Measurements from ENCODE around the gene GDAP1L1.

GDAP1L1 gene

GRCh38 chr20:44200371-44200770 lies 46.7 kb upstream of the GDAP1L1 start:
- H3K4me1 ChIP-seq (ENCODE audit: insufficient read depth, low read length), result no peaks in the 10 kb centered on the region; the same call in 1 of the 2 replicates
- DNase-seq (no peak), ATAC-seq (ENCODE audit: insufficient read depth, low read depth) (no peak)
- H3K79me2 ChIP-seq (ENCODE audit: insufficient read depth, low read length), result peaks cover 35% of the 10 kb centered on the region
- H3K27me3 ChIP-seq (ENCODE audit: insufficient read depth, low read length, poor library complexity), result no peaks in the 10 kb centered on the region
- H3K9ac ChIP-seq (ENCODE audit: low read depth, low read length), result no peak overlapping the region
- peaks cover 79% of the 10 kb centered on the region for H3K36me3 ChIP-seq (ENCODE audit: insufficient read depth, low read length)
- no peak overlapping the region for H2AFZ ChIP-seq (ENCODE audit: low read depth, low read length)
- no peaks in the 10 kb centered on the region for H3K9me3 ChIP-seq (ENCODE audit: insufficient read depth, low read length, severe bottlenecking)
- H3K27ac ChIP-seq (ENCODE audit: low read length), result no peak overlapping the region
- TF ChIP-seq, protein P1, sequence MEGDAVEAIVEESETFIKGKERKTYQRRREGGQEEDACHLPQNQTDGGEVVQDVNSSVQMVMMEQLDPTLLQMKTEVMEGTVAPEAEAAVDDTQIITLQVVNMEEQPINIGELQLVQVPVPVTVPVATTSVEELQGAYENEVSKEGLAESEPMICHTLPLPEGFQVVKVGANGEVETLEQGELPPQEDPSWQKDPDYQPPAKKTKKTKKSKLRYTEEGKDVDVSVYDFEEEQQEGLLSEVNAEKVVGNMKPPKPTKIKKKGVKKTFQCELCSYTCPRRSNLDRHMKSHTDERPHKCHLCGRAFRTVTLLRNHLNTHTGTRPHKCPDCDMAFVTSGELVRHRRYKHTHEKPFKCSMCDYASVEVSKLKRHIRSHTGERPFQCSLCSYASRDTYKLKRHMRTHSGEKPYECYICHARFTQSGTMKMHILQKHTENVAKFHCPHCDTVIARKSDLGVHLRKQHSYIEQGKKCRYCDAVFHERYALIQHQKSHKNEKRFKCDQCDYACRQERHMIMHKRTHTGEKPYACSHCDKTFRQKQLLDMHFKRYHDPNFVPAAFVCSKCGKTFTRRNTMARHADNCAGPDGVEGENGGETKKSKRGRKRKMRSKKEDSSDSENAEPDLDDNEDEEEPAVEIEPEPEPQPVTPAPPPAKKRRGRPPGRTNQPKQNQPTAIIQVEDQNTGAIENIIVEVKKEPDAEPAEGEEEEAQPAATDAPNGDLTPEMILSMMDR (IDR thresholded peaks at IDR 0.05; ENCODE audit: borderline replicate concordance, extremely low read depth, low read length, poor library complexity, severe bottlenecking), result no peak
- no peak for TF ChIP-seq EZH2 (IDR thresholded peaks at IDR 0.05; ENCODE audit: borderline replicate concordance, low read depth, low read length, severe bottlenecking)
- no peak overlapping the region for H3K4me2 ChIP-seq (ENCODE audit: insufficient read depth, low read length)
- peaks cover 34% of the 10 kb centered on the region for H4K20me1 ChIP-seq (ENCODE audit: insufficient read depth, low read length)
- no peak overlapping the region for H3K4me3 ChIP-seq (ENCODE audit: low read depth in 1 of 2, low read length in 2 of 2)

DNA sequence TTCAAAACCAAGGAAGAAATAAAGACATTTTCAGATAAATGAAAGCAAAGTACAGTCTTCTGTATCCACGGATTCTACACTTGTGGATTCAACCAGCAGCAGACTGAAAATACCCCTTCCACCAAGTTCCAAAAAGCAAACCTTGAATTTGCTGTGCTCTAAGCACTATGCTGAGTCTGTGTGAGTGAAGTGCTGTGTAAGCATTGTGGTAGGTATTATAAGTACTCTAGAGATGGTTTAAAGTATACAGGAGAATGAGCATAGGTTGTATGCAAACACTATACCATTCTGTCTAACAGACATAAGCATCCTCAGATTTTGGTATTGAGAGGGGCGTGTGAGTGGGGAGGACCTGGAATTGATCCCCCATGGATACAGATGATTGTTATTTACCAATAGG lies 46.1 kb upstream of the GDAP1L1 start:
- Histone ChIP-seq H3K4me1 (ENCODE audit: insufficient read depth, low read length) (no peaks in the 10 kb centered on the region; the same call in 1 of the 2 replicates), H3K27me3 (ENCODE audit: insufficient read depth, low read length, poor library complexity) (no peaks in the 10 kb centered on the region), H3K79me2 (ENCODE audit: insufficient read depth, low read length) (peaks cover 39% of the 10 kb centered on the region), H3K27ac (ENCODE audit: low read length) (no peak overlapping the region), H3K9me3 (ENCODE audit: insufficient read depth, low read length, severe bottlenecking) (no peaks in the 10 kb centered on the region), H4K20me1 (ENCODE audit: insufficient read depth, low read length) (peaks cover 36% of the 10 kb centered on the region), H3K9ac (ENCODE audit: low read depth, low read length) (no peak overlapping the region), H3K36me3 (ENCODE audit: insufficient read depth, low read length) (peaks cover 83% of the 10 kb centered on the region), H3K4me2 (ENCODE audit: insufficient read depth, low read length) (no peak overlapping the region), H3K4me3 (ENCODE audit: low read depth in 1 of 2, low read length in 2 of 2) (no peak overlapping the region), H2AFZ (ENCODE audit: low read depth, low read length) (no peak overlapping the region)
- TF ChIP-seq EZH2 (IDR thresholded peaks at IDR 0.05; ENCODE audit: borderline replicate concordance, low read depth, low read length, severe bottlenecking), result no peak
- TF ChIP-seq, protein P1 (IDR thresholded peaks at IDR 0.05; ENCODE audit: borderline replicate concordance, extremely low read depth, low read length, poor library complexity, severe bottlenecking), result no peak
- ATAC-seq (ENCODE audit: insufficient read depth, low read depth), result no peak
- DNase-seq, result no peak

DNA sequence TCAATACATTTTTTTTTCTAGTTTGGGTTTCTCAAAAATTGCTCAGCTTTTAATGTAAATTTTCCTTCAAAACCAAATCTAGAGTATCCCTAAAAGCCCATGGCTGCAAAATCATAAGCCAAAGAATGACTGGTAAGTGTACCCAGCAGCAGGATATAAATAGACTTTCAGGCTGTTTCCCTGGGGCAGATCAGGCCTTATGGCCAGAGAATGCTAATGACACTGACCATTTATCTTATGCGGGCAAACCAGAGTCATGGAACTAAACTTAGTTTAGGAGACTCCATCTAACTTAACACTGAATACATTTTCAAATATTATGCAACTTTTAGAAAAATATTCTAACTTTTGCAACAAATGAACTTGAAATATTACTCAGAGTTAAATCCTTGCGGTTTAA lies 43.9 kb upstream of the GDAP1L1 start:
- Histone ChIP-seq H3K36me3 (ENCODE audit: insufficient read depth, low read length) (peaks cover 70% of the 10 kb centered on the region), H3K4me2 (ENCODE audit: insufficient read depth, low read length) (no peak overlapping the region), H4K20me1 (ENCODE audit: insufficient read depth, low read length) (peaks cover 47% of the 10 kb centered on the region), H3K27ac (ENCODE audit: low read length) (no peak overlapping the region), H3K27me3 (ENCODE audit: insufficient read depth, low read length, poor library complexity) (no peaks in the 10 kb centered on the region), H3K9me3 (ENCODE audit: insufficient read depth, low read length, severe bottlenecking) (no peaks in the 10 kb centered on the region), H3K4me3 (ENCODE audit: low read depth in 1 of 2, low read length in 2 of 2) (no peak overlapping the region), H3K9ac (ENCODE audit: low read depth, low read length) (no peak overlapping the region), H3K4me1 (ENCODE audit: insufficient read depth, low read length) (peaks cover 2% of the 10 kb centered on the region), H2AFZ (ENCODE audit: low read depth, low read length) (no peak overlapping the region), H3K79me2 (ENCODE audit: insufficient read depth, low read length) (peaks cover 61% of the 10 kb centered on the region)
- ATAC-seq (ENCODE audit: insufficient read depth, low read depth) (no peak), DNase-seq (no peak)
- no peak for TF ChIP-seq EZH2 (IDR thresholded peaks at IDR 0.05; ENCODE audit: borderline replicate concordance, low read depth, low read length, severe bottlenecking)
- TF ChIP-seq, protein P1 (IDR thresholded peaks at IDR 0.05; ENCODE audit: borderline replicate concordance, extremely low read depth, low read length, poor library complexity, severe bottlenecking), result no peak
